HTR-8/SVneo (cell line): Measurements from ENCODE around the gene MACROD1.

Source experiments
- DNase-seq: peaks from one replicate; pipeline ENCODE4 v3.0.0; 2011; ENCODE audit warnings: low spot score, mixed read lengths; ENCODE audit not compliant: insufficient read length
- FAIRE-seq: peaks from 2 replicates; lab custom pipeline; 2011; peaks lifted over from hg19 to GRCh38; lab: Jason Lieb, UNC

Gene MACROD1

DNA sequence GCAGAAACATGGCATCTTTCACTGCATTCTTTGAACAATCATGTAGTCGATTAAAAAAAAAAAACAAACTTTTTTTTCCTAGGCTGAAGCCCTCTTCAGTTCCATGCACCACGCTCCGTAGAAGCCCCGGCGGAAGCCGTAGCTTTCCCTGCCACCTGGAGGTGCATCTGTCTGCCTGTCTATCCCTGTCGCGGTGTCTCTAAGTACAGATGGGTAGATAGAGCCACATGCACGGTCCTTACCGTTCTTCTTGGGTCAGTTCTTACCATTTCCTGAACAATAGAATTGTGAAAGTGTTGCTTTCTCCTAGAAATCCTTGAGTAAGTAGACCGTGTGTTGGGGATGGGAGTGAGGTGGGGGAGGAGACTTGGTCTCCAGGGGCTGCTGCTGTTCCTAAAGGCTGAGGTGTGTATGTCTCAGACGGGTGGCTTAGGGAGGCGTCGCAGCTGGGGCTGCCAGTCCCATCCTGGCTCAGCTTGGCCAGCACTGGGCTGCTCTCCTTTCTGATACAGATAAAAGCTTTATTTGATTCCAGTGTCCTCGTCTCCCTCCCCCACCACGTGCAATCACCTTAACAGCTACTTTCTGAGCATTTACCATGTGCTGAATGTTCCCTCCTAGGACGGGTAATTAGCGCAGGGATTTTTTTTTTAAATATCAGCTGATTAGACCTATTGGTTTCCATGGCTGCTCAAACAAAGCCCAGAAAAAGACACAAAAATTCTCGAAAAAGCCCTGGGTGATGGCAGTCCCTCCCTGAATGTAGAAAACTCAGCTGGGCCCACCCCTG is 46.8 kb downstream of the MACROD1 start:
- FAIRE-seq (no peak), DNase-seq (no peak)

GRCh38 chr11:64117763-64118459 is 48.0 kb downstream of the MACROD1 start:
- DNase-seq (no peak), FAIRE-seq (no peak)

GRCh38 chr11:64115531-64116522 is 50.1 kb downstream of the MACROD1 start:
- no peak for DNase-seq
- no peak for FAIRE-seq

- FAIRE-seq = peak; percentile 74
- DNase-seq = no peak
These were observed 51.7 kb downstream of the MACROD1 start for GRCh38 chr11:64114231-64114630.

- FAIRE-seq = peak; percentile 65
- DNase-seq = no peak
These were observed 52.5 kb downstream of the MACROD1 start for GRCh38 chr11:64113462-64113780.

- no peak for DNase-seq
- no peak for FAIRE-seq
These were observed 53.0 kb downstream of the MACROD1 start for GRCh38 chr11:64112771-64113461.

- FAIRE-seq (no peak), DNase-seq (no peak)
These were observed 55.2 kb downstream of the MACROD1 start for GRCh38 chr11:64110465-64111375.

DNA sequence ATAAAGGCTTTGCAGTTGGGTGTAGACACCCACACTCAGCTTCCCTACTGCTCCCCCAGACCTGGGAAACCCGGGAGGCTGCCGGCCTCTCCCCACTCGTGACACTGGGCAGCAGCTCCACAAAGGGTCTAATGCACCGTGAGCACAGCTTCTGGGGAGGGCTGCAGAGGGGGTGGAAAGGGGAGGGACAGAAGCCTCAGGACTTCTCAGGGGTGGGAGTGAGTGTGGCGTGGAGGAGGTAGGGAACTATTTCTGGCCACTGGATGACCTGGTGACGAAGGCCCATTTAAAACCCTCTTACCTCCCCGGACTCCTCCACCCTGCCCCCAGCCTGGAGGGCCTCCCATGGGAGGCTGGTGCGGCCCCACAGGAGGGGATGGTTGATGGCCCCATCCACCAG is 56.6 kb downstream of the MACROD1 start:
- DNase-seq = no peak
- FAIRE-seq = no peak

GRCh38 chr11:64107303-64107702 is 58.6 kb downstream of the MACROD1 start:
- DNase-seq (no peak), FAIRE-seq (no peak)

DNA sequence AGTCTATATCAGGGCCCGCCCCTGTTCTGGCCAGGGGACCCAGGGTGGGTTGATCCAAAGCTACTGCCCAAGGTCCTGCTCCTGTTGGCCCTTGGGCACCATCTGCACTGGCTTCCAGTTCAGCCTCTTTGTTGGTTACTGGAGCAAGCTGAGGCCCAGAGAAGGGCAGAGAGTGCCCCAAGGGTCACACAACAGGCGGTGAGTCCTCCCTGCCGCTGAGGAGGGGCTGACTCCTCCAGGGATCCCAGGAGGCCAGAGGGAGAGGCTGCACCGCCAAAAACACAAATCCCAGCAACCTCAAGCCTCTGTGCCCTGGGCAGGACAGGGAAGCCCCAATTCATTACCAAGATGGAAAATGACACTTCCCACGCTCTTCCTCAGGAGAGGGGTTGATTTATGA is 61.3 kb downstream of the MACROD1 start:
- no peak for FAIRE-seq

GRCh38 chr11:64103277-64103985 is 62.5 kb downstream of the MACROD1 start:
- DNase-seq (no peak), FAIRE-seq (no peak)

More for the DNA sequence above, 61.3 kb downstream of the MACROD1 start:
- DNase-seq = no peak

GRCh38 chr11:64102005-64102738 is 63.7 kb downstream of the MACROD1 start:
- DNase-seq (no peak), FAIRE-seq (no peak)

DNA sequence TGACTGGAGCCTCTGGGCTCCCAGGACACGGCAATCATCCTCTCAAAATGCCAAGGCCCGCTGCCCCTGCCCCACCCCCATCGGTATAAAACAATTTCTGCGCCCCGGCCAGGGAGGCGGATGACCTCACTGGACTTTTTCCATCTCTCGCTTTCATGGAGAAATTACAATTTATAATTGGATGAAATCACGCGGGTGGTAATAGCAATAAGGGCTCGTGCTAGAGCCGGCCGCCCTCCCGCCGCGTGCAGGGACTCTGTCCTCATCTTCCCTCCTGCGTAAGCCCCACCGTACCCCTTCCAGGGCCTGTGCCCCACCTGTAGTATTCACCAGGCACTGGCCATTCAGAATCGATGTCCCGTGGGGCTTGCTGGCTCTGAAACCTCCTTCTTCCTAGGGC is 64.5 kb downstream of the MACROD1 start:
- FAIRE-seq (no peak), DNase-seq (no peak)

DNA sequence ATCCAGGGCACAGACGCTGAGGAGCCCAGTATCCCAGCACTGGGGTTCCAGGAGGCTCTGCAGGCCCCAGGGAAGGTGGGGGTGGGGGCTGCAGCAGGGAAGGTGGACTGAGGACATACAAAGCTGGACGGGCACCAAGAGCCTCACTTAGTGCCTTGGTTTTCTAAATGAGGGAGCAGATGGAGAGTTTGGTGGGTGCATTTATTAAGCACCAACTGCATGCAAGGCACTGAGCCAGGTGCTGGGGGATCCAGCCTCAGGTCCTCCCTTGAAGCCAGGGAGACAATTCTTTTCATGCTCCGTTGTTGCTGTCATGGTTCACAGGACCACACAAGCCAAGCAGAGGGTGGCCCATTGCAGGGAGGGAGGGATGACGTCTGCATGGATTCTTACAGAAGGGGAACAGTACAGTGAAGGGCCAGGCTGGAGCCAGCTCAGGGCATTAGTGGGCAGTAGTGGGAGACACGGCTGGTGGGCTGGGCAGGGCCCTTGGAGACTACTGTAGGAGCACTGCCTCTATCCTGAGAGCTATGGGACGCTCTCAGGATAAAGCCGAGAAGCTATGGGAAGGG is 65.0 kb downstream of the MACROD1 start:
- FAIRE-seq (no peak), DNase-seq (no peak)

DNA sequence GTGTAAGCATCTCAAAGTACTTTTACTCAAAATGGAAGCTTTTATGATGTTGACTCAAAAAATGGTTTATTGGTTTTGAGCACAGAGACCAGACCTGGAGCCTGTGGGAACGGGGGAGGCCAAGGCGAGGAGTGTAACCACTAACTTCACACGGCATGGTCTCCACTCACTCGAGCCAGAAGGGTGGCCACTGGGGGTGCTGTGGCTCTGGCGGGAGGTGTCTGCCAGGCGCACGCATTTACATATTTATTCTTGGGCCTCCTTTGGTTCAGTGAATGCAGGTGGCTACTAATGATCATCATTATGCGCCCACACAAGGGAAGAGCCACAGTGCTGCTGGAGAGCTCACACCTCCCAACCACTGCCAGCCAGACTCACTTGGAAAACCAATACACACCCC is 65.6 kb downstream of the MACROD1 start:
- DNase-seq = no peak
- no peak for FAIRE-seq

DNA sequence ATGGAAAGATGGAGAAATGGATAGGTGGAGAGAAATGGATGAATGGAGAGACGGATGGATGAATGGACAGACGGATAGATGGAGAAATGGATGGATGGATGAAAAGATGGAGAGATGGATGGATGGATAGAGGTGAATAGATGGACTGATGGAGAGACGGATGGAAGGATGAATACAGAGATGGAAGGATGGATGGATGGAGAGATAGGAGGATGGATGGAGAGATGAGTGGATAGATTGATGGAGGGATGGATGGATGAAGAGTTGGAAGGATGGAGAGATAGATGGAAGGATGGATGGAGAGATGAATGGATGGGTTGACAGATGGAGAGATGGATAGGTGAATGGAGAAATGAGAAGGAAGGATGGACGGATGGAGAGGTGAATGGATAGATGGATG is 66.5 kb downstream of the MACROD1 start:
- no peak for DNase-seq

DNA sequence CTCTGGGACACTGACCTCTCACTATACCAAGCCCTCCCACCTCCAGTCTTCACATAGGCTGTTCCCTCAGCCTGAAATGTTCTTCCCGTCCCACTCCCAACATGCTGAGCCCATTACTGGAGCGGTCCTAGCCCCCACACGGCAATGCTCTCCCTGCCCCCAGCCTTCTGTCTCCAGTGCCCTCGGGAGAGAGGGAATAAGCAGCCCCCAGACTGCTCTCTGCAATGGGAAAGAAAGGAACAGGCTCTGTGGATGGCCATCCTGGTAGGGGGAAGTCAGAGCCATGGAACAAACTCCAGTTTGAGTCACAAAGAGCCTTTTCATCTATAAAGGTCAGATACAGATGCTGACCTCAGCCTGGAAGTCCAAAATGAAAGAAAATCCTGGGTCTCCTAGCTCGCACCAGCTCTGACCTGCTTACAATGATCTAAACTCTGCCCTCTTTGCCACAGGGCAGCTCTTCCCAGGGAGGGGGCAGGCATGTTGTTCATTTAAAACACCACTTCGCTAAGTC is 67.5 kb downstream of the MACROD1 start:
- no peak for FAIRE-seq

More for the DNA sequence above, 66.5 kb downstream of the MACROD1 start:
- FAIRE-seq = no peak

More for the DNA sequence above, 67.5 kb downstream of the MACROD1 start:
- DNase-seq = no peak
